Measurements from ENCODE around the gene NFASC.

GRCh38 chr1:205025239-205025638, 154.6 kb downstream of the NFASC start:
- TF ChIP-seq EZH2 (IDR thresholded peaks at IDR 0.05; ENCODE audit: insufficient read depth, poor library complexity, severe bottlenecking), result no peak
- TF ChIP-seq EZH2phosphoT487 (IDR thresholded peaks at IDR 0.05; ENCODE audit: insufficient read depth, low read depth), result no peak

Data from GM23248 (cell line).